Hematopoietic multipotent progenitor cell treated with erythropoietin and hydrocortisone succinate and interleukin-3 and kit ligand, for 8 days (in vitro differentiated cells): ENCODE results near the gene LY86.

Source experiments
- DNase-seq: peaks from one replicate; pipeline ENCODE4 v3.0.0-alpha.2; 2015

LY86 gene

DNA sequence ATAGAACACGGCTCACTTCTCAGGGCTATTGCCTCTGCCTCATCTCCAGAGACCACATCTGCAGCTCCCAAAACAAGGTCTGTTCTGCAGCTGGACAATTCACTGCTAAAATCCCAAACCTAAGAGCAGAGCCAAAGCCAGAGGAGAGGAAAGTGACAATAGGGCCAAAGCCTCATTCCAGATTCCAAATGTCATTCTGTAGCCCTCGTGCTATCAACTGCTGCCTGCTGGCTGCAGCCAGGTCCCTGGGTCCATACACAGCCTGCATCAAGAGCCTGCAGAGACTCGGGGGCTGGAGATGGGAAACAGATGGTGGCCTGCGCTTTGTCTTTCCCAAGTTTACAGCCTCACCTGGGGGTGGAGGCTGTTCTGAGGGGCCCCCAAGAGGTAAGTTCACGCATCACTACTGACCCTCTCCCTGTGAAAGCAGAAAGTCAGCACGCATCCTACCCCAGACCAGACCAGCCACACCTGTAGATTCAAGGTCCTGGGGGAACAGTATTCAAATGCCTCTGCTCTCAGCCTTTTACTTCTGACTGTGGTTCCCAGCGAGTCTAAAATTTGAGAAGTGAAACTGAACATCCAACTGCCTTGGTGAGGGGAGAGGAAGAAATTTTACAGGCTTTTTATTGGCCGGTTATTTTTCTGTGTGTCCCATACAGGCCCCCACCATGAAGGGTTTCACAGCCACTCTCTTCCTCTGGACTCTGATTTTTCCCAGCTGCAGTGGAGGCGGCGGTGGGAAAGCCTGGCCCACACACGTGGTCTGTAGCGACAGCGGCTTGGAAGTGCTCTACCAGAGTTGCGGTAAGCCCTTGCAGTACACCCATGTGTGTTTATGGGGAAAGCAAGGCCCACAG lies at the start of gene LY86:
TSS of gene LY86 (plus strand) at position 657 of the 860 bp plus-strand sequence. CDS start at position 672, 15 bp downstream.
- DNase-seq: no peak

GRCh38 chr6:6539036-6539435 lies 49.5 kb upstream of the LY86 start:
- no peak for DNase-seq

DNA sequence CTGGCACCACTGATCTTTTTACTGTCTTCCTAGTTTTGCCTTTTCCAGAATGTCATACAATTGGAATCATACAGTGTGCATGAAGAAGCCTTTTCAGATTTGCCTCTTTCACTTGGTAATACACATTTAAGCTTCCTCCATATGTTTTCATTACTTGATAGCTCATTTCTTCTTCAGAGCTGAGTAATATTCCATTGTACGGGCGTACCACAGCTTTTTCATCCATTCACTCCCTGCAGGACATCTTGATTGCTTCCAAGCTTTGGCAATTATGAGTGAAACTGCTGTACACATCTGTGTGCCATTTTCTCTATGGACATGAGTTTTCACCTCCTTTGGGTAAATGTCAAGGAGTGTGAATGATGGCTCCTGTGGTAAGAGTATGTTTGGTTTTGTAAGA lies 46.2 kb upstream of the LY86 start:
- no peak for DNase-seq

- DNase-seq: no peak
Observed at GRCh38 chr6:6543181-6543879, 45.2 kb upstream of the LY86 start.

DNA sequence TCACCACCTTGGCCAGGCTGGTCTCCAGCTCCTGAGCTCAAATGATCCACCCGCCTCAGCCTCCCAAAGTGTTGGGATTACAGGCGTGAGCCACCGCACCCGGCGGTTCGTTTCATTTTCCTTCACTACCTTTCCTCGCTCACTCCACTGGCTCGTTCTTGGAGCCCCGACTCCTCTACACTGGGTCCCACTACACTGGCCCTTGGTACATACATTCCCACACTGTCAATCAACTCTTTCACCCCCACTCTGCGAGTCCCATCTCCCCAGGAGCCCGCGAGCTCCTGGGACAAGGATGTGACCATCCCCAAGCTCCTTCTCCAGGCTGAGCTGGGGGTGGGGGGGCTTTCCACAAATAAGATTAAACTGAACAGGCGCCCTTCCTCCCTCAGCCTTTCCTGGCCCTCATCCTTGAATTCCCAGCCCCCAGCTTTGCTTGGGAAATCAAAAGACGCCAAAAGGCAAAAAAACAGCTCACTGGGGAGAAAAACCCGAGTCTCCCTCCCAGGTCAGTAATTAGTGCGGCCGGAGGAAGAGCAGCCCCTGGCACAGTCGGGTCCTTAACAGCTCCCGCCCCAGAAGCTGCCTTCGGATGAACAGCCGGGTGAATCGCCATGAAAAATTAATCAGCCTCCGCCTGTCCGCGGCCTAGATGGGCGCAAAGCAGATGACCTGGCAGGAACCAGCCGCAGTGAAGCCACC lies 42.8 kb upstream of the LY86 start:
- no peak for DNase-seq

GRCh38 chr6:6546318-6547109 lies 42.0 kb upstream of the LY86 start:
- peak; percentile 6 for DNase-seq

GRCh38 chr6:6547110-6547879 lies 41.2 kb upstream of the LY86 start:
- DNase-seq: peak; percentile 83

GRCh38 chr6:6556161-6556737 lies 32.3 kb upstream of the LY86 start:
- DNase-seq: no peak

DNA sequence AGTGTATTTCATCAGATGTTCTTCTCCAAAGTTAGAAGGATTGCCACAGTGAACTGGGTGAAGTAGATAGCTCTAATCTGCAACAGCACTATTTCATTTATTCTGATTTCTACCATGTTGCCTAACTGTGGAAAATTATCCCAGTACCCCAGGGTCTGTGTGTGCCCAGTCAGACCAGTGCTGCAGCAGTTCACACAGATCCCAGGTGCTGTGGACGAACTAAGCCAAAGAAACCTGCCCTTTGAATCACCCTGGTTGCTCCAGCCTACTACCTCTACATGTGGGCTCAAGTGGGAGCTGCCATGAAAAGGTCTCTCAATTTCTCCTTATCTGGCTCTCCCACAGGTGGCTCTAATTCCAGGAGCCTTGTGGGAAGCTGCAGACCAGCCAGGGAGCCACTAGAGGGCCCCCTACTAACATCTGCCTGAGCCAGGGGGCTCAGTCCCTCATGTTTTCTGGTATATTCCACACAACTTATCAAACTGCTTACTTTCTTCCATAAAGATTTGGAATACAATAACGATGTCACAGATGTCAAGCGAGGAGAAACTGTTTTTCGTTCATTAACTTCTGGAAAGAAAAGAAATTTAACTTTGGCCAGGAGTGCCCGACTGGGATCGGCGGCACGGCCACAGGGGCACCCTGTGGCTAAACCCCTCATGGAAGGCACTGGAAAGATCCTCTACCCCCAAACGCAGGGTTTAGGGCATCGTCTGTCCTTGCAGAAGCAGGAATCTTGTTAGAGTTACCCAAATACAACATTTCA lies 31.6 kb upstream of the LY86 start:
- peak; percentile 70 for DNase-seq

GRCh38 chr6:6557504-6557839 lies 31.0 kb upstream of the LY86 start:
- DNase-seq: no peak

DNA sequence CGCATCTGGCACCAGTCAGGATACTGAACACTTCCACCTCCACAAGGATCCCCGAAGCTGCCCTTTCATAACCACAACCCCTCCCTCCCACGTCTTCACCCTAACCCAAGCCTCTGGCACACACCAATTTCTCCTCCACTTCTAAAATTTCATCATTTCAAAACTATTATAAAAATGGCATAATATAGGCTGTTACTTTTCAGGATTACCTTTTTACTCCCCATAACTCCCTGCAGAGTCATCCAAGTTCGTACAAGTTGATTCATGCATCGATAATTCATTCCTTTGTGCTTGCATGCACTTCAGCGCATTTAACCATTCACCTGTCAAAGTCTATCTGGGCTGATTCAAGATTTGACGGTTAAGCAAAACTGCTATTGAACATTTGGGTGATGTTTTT lies 30.6 kb upstream of the LY86 start:
- DNase-seq: no peak

GRCh38 chr6:6559994-6560570 lies 28.4 kb upstream of the LY86 start:
- DNase-seq: no peak

GRCh38 chr6:6560909-6561308 lies 27.6 kb upstream of the LY86 start:
- no peak for DNase-seq

DNA sequence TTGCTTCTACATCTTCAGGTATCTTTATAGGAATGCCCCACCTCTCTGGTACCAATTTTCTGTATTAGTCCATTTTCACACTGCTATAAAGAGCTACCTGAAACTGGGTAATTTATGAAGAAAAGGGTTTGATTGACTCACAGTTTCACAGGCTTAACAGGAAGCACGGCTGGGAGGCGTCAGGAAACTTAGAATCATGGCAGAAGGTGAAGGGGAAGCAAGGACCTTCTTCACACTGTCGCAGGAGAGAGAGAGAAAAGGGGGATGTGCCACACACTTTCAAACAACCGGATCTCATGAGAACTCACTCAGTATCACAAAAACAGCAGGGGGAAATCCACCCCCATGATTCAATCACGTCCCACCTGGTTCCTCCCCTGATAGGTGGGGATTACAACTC lies 24.4 kb upstream of the LY86 start:
- DNase-seq: no peak

DNA sequence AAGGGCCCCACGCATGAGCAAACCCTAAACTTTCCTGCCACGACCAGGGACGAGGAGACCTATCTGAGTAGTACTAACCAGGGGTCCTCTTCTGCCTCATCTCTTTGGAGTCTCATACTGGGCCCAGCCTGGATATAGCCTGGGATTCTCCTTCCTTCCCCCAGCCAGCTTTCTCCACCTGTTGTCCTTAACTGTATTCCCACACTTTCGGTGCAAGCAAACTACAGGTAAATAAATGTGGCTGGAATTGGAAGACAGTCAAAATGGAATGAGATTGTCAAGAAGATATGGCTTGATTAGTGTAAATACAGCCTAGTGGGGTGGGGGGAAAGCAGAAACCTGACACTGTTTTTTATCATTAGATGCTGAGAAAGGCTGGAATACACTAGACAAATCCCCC lies 23.5 kb upstream of the LY86 start:
- no peak for DNase-seq

GRCh38 chr6:6565488-6565887 lies 23.0 kb upstream of the LY86 start:
- DNase-seq: no peak

- no peak for DNase-seq
Observed at GRCh38 chr6:6566766-6567165, 21.8 kb upstream of the LY86 start.

DNA sequence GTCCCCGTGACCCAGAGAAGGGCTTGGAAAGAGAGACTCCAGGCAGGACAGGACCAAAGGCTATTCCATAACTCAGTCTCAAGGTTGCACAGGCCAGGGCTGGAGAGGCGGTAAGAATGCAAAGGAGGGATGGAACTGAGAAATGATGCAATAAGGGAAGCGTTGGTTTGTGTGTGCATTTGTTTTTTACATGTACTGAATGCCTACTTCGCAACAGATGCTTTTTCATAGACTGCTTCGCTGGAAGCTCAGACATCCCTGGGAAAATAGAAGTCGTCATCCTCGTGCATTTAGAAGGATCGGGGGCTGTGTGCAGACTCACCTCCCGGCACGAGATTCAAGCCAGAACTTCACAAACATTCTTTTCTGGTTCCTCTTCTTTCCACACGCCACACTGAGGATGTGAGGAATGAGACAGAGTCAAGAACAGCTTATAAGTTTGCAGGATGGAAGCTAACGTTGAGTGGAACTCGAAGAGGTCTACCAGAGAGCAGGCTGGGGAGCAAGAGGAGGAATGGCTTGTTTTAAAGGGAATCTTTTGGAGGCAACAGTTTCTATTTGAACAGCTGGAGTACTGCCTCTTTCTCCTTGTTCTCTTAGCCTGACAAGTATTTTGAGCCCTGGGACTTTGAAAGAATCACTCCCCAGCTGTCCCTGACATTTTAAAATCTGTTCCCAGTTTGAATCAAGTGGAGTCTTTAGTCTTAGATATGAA lies 19.3 kb upstream of the LY86 start:
- DNase-seq: no peak

DNA sequence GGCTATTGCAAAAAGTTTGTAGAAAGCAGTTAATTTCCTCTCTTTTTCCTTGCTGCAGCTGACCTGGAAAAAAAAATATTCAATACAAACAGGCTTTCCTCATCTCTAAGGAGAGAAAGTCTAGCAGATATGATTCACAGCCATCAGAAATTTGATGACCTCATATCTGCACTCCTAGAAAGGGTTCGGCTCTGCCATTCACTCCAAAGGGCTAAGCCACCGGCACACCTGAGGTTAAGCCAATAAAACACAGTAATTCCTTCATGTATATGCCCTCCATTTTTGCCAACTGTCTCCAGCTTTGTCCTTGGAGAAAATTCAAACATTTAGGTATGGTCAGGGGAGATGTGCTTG lies 18.7 kb upstream of the LY86 start:
- DNase-seq: no peak
